Stomach (tissue), 9 donors: Measurements from ENCODE around the gene HOXD10. TPM values are rescaled to one million over a fixed set of nuclear protein-coding genes. Genes with fewer than 3 reads are reported as not detected.

Experiments
- DNase-seq, 2 donors: peaks; one replicate each; pipeline versions ENCODE4 v3.0.0 to v3.0.0-alpha.2; 2013 to 2019
- H3K27ac ChIP-seq, 5 donors: fragments of 200-600 bp in 4 of 5; sonication (generic) in 4 of 5; one replicate each; pipeline ENCODE4 v1.5.1; 2013 to 2019; ENCODE audit warnings: mild to moderate bottlenecking in 1 of 5, moderate library complexity in 1 of 5
- H3K27me3 ChIP-seq, 3 donors: fragments of 200-600 bp; sonication (generic); one replicate each; pipeline ENCODE4 v1.5.1; 2017 to 2019; ENCODE audit warnings: mixed run types in 1 of 3
- H3K36me3 ChIP-seq, 4 donors: fragments of 200-600 bp; sonication (generic); 1 replicate in 3 of 4; 2 replicates in 1 of 4; pipeline ENCODE4 v1.5.1; 2016 to 2019
- H3K4me1 ChIP-seq, 4 donors: fragments of 200-600 bp; sonication (generic); one replicate each; pipeline ENCODE4 v1.5.1; 2016 to 2019
- H3K4me3 ChIP-seq, 4 donors: fragments of 200-600 bp; sonication (generic) in 3 of 4; one replicate each; pipeline ENCODE4 v1.5.1; 2016 to 2019; ENCODE audit warnings: mild to moderate bottlenecking in 1 of 4
- H3K9me3 ChIP-seq, 4 donors: fragments of 200-600 bp; sonication (generic); one replicate each; pipeline ENCODE4 v1.5.1; 2016 to 2019
- CTCF ChIP-seq, 7 experiments: fragments of 450-650 bp in 4 of 7; fragments of 200-600 bp in 3 of 7; sonication (generic) in 3 of 7; IDR thresholded peaks; one replicate each; pipeline ENCODE4 v1.5.1; 2016 to 2019; ENCODE audit warnings: antibody characterized with exemption in 7 of 7, control low read depth in 2 of 7, mild to moderate bottlenecking in 1 of 7
- EP300 ChIP-seq: sonication (generic); formaldehyde crosslinking; IDR thresholded peaks from one replicate; pipeline ENCODE4 v1.6.1; 2017; ENCODE audit warnings: antibody characterized with exemption
- POLR2A ChIP-seq, 4 donors: fragments of 450-650 bp; IDR thresholded peaks; one replicate each; pipeline ENCODE4 v1.6.1; 2016; ENCODE audit warnings: antibody characterized with exemption in 4 of 4, control low read depth in 2 of 4, mild to moderate bottlenecking in 1 of 4, moderate library complexity in 1 of 4
- POLR2AphosphoS5 ChIP-seq, 3 donors: sonication (generic); formaldehyde crosslinking; IDR thresholded peaks; one replicate each; pipeline ENCODE4 v1.6.1; 2016; ENCODE audit warnings: antibody characterized with exemption in 3 of 3
- WGBS, 5 donors: extraction: QIAGEN DNeasy Blood & Tissue Kit in 3 of 5; methylation state at CpG; one replicate each; pipeline versions ENCODE4 v1.1.5 to v1.1.7; 2013 to 2018; 5-methylcytosine and 5-hydroxymethylcytosine counted together
- intact Hi-C: fragments of 100-400 bp; cut with DNase I; formaldehyde crosslinking; loops from one replicate; pipeline ENCODE4 v1.15.1; 2023; ENCODE audit warnings: low total_unique reads
- polyA plus RNA-seq, 3 donors: library from polyadenylated mRNA; stranded (reverse); fragments of 200-250 nt; gene quantifications; one replicate each; pipeline ENCODE4 v1.2.3, GENCODE V29; 2013
- total RNA-seq, 5 donors: library from RNA; depleted of rRNA; stranded (reverse); fragments of >200 nt; gene quantifications; one replicate each; pipeline versions ENCODE4 v1.1.0 to v1.2.3, GENCODE V29; 2014 to 2016
- donor health status: healthy with polysubstance abuse.
- donor health status: Bipolar disorder and iron deficiency.
- donor health status: healthy.

HOXD10 gene
- total and polyA plus RNA-seq, 8 donors = 2.6 TPM; not detected in 7

GRCh38 chr2:176152350-176153181, 36.0 kb downstream of the HOXD10 start:
- DNase-seq = peak in 1 of 2 donors; percentile 17
- peaks cover 0 to 8% (median 0%) of the 10 kb centered on the region in 4 donors for H3K9me3 ChIP-seq
- TF ChIP-seq POLR2AphosphoS5 (IDR thresholded peaks at IDR 0.05) = no peak
- TF ChIP-seq CTCF (IDR thresholded peaks at IDR 0.05) = no peak
- no peak for TF ChIP-seq POLR2A (IDR thresholded peaks at IDR 0.05)
- no peak for TF ChIP-seq EP300
- H3K4me3 ChIP-seq = peak overlapping the region in 2 of 4 donors; percentile 3 to 8
- 6 to 13% (median 11%) methylated on average over 43 to 48 of the region's 48 CpGs for WGBS, 5 donors
- H3K27me3 ChIP-seq = peaks cover 38 to 100% (median 97%) of the 10 kb centered on the region in 3 donors
- peaks cover 0 to 32% (median 18%) of the 10 kb centered on the region in 4 donors for H3K4me1 ChIP-seq
- no peaks in the 10 kb centered on the region for H3K36me3 ChIP-seq
- H3K27ac ChIP-seq = no peak overlapping the region
- intact Hi-C loops = no loop called here

- intact Hi-C loops = no loop called here
- H3K27me3 ChIP-seq = peaks cover 40 to 100% (median 97%) of the 10 kb centered on the region in 3 donors
- H3K27ac ChIP-seq = no peak overlapping the region
- no peaks in the 10 kb centered on the region for H3K36me3 ChIP-seq
- H3K4me1 ChIP-seq = peaks cover 3 to 46% (median 32%) of the 10 kb centered on the region in 4 donors
- TF ChIP-seq CTCF (IDR thresholded peaks at IDR 0.05) = no peak
- TF ChIP-seq POLR2AphosphoS5 (IDR thresholded peaks at IDR 0.05) = no peak
- no peak for TF ChIP-seq EP300
- no peak for TF ChIP-seq POLR2A (IDR thresholded peaks at IDR 0.05)
- DNase-seq = no peak
- WGBS, 5 donors = 10 to 31% (median 20%) methylated on average over 11 of the region's 11 CpGs
- no peak overlapping the region for H3K4me3 ChIP-seq
- peaks cover 0 to 8% (median 0%) of the 10 kb centered on the region in 4 donors for H3K9me3 ChIP-seq
Measured at GRCh38 chr2:176154576-176155252, 38.1 kb downstream of the HOXD10 start.

- WGBS, 5 donors = 10 to 20% (median 11%) methylated on average over 6 of the region's 6 CpGs
- Histone ChIP-seq H3K27ac (no peak overlapping the region), H3K4me3 (no peak overlapping the region), H3K27me3 (peaks cover 42 to 100% (median 99%) of the 10 kb centered on the region in 3 donors), H3K4me1 (peaks cover 10 to 54% (median 40%) of the 10 kb centered on the region in 4 donors), H3K36me3 (no peaks in the 10 kb centered on the region), H3K9me3 (peaks cover 0 to 8% (median 0%) of the 10 kb centered on the region in 4 donors)
- TF ChIP-seq CTCF (IDR thresholded peaks at IDR 0.05) (no peak), POLR2A (IDR thresholded peaks at IDR 0.05) (no peak), POLR2AphosphoS5 (IDR thresholded peaks at IDR 0.05) (no peak), EP300 (no peak)
- intact Hi-C loops = no loop called here
- DNase-seq = no peak
Measured at GRCh38 chr2:176155356-176156044, 38.9 kb downstream of the HOXD10 start.

- intact Hi-C loops = no loop called here
- H3K4me3 ChIP-seq = no peak overlapping the region
- peaks cover 41 to 100% (median 99%) of the 10 kb centered on the region in 3 donors for H3K27me3 ChIP-seq
- H3K4me1 ChIP-seq = peaks cover 12 to 61% (median 44%) of the 10 kb centered on the region in 4 donors
- no peak for TF ChIP-seq CTCF (IDR thresholded peaks at IDR 0.05)
- TF ChIP-seq EP300 = no peak
- TF ChIP-seq POLR2AphosphoS5 (IDR thresholded peaks at IDR 0.05) = no peak
- no peak for TF ChIP-seq POLR2A (IDR thresholded peaks at IDR 0.05)
- no peak overlapping the region for H3K27ac ChIP-seq
- H3K36me3 ChIP-seq = no peaks in the 10 kb centered on the region
- H3K9me3 ChIP-seq = peaks cover 0 to 8% (median 0%) of the 10 kb centered on the region in 4 donors
- WGBS, 5 donors = 14 to 27% (median 23%) methylated on average over 8 of the region's 8 CpGs
- no peak for DNase-seq
Measured at GRCh38 chr2:176156301-176156806, 39.8 kb downstream of the HOXD10 start.
